Activated CD4-positive, alpha-beta T cell treated with anti-CD3 and anti-CD28 coated beads for 4 hours (primary cell): ENCODE results near the gene NATD1.

Experiments
- DNase-seq, 2 donors: peaks; one replicate each; pipeline ENCODE4 v3.0.0-alpha.2; 2020

Gene NATD1

DNA sequence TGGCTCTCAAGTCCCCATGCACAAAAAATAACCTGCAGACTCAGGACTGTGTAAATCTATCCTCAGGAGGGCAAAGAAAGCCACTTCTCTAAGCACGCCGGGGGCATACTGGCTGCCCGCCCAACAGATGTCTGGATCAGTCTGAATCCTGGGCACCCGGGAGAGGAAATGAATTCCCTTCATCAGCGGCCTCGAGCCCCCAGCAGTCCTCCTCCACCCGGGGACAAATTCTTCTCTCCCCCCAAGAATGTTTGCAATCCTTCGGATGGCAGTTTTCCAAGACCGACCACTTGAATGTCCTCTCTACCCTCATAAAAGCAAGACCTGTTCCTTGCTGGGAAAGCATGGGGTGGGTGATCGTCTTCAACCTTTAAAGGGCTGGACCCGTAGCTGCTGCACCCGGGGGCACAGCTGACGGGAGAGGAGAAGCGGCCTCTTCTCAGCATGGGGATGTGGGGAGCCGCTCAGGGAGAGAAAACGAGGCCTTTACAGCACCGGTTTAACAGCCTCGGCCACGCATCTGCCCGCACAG is 21.9 kb upstream of the NATD1 start:
- DNase-seq: no peak

DNA sequence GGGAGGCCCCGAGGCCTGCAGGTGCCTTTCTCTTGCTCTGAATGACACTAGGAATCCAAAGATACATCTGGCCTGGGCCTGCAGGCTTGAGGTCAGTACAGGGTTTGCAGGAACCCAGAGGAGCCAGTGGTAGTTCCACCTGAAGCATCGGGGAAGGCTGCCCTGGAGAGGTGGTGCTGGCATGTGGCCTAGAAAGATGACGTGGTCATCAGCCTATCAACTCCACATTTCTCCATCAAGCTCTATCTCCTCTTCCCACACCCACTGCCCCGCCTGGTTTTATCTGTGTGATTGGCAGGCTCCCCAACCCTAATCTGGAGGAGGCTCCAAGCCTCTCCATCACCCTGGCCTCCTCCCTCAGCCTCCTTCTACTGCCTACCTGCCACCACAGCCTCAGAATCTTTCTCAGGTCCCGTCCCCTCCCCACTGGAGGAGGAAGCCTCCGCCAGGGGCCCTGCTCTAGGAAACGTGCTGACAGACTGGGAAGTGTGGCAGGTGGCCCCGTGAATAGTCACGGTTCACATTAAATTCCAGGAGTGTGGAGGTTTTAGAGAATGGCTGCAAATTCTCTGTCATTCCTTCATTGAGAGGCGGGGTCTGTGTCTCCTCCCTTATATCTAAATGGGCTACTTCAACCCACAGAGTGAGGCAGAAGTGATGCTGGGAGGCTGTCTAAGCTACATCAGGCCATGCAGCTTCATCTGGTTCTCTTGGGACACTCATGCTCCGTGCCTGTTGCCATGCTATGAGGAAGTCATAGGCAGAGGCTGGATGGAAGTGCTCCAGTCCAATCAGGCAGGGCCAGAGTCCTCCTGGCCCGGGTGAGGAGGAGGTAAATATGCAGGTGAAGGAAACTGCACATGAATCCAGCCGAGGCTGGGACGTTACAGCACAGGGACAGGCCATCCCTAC is 19.9 kb upstream of the NATD1 start:
- no peak for DNase-seq

- no peak for DNase-seq
Measured at GRCh38 chr17:21272250-21272649, 19.0 kb upstream of the NATD1 start.

DNA sequence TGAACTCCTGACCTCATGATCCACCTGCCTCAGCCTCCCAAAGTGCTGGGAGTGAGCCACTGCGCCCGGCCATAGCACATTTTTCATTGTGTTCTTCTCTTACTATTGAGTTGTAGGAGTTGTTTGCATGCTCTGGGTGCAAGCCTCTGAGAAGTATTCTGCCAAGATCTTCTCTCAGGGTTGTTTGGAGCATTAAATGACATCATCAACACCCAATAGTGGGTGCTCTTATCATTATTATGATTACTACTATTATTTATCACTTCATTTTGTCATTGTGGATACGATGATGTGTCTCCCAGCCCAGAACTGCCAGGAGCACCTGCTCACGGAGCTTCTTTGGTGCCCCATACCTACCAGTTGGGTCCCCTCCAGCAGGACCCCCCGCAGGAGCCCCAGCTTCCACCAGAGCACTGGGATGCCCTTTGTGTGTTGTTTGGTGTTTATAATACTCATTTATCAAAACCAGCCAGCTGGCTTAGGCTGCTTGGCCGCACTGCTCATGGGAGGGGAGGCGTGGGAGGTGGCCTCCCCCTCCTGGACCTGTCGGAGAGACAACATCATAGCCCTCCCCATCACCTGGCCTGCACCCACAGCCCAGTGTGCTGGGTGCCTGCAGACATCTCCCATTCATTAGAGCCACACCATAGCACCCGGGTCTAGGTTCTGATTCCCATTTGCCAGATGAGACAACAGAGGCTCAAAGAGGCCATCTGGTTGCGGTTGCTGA is 18.4 kb upstream of the NATD1 start:
- DNase-seq: no peak

DNA sequence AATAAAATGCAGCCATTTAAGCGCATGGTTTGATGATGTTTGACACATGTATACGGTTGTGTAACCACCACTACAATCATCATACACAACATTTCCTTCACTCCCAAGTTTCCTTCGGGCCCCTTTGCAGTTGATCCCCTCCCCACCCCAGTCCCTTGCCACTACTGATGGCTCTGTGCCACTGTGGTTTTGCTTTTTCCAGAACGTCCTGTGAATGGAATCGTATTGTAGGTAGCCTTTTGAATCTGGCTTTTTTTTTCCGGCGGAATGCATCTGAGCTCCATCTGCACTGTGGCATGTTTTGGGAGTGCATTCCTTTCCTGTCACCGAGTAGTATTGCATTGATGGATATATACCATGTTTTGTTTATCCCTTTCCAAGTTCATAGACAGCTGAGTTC is 16.2 kb upstream of the NATD1 start:
- DNase-seq: no peak

DNA sequence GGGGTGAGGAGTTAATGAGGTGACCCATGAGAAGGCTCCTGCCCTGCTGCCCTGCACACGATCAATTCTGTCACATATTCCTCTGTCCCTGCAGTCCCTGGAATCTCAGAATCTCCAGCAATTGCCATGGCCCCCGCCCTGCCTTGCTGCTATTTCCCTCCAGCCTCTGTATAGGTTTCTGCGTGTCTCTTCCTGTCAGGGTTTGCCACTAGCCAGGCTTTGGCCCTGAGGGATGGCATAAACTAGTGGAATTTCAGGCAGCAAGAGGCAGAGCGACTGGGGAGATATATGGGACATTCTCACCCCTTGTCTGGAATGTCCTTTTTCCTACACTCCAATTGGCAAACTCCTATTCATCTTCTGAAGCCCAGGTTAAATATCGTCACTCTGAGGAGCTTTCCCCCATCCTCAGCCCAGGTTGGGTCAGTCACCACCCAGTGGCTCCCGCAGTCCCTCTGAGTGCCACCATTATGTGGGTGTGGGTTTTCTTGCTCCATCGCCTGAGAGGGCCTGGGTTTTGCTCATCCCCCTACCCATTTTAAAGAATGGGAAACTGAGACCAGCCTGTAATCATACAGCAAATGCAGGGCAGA is 15.5 kb upstream of the NATD1 start:
- no peak for DNase-seq

GRCh38 chr17:21263376-21263775 is 10.2 kb upstream of the NATD1 start:
- no peak for DNase-seq

GRCh38 chr17:21262259-21262993 is 9.2 kb upstream of the NATD1 start:
- no peak for DNase-seq

- no peak for DNase-seq
Measured at GRCh38 chr17:21258593-21258992, 5.4 kb upstream of the NATD1 start.

DNA sequence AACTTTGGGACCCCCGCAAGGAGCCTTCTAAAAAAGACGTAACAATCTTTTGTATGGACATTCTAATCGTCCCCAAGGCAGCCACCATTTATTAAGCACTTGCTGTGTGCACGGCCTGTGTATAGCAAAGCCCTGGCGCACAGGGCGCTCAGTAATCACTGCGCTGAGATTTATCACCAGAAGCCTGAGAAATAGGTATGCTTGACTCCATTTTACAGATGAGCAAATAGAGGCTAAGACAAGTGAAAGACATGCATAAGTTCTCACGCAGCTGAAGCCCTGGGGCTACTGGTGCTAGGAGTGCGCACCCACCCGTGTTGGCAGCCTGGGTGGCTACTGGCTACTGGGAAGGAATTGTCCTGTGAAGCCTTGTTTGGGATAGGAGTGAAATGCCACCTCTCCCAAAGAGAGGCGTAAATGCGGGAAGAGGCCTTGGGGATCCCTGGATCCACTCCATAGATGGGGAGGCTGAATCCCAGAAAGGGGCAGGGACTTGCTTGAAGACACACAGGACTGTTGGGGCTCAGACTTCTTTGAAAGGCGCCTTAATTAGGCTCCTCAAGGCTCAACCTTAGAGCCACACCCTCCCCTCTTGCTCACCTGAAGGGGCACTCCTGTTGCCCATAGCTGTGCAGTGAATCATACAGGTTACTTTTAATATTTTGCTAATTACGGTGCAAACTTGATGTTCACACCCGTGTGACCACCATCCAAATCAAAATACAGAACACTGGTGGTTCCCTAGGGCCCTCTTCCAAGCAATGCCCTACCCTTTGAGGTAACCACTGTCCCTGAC is 634 bp upstream of the NATD1 start:
- no peak for DNase-seq

GRCh38 chr17:21252289-21252795 is 868 bp downstream of the NATD1 start:
- no peak for DNase-seq

- DNase-seq: no peak
Measured at GRCh38 chr17:21251337-21252010, 1.7 kb downstream of the NATD1 start.

DNA sequence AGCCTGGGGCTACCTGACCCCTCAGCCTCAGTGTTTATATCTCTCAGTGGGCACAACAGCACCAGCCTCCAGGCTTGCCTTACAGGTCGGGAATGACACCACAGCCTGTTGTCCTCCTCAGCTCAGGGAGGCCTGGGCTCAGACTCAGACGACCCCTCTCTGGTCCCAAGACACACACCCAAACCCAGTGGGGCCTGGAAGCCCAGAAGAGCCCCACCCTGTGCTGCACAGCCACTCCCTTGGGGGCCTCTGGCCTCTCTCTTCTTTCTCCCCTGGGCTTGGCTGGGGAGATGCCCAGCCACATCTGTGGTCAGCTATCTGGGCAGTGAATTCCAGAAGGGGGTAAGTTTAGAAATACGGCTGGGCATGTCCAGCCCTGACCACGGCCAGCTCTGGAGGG is 2.4 kb downstream of the NATD1 start:
- no peak for DNase-seq

GRCh38 chr17:21249920-21250703 is 3.1 kb downstream of the NATD1 start:
- no peak for DNase-seq

DNA sequence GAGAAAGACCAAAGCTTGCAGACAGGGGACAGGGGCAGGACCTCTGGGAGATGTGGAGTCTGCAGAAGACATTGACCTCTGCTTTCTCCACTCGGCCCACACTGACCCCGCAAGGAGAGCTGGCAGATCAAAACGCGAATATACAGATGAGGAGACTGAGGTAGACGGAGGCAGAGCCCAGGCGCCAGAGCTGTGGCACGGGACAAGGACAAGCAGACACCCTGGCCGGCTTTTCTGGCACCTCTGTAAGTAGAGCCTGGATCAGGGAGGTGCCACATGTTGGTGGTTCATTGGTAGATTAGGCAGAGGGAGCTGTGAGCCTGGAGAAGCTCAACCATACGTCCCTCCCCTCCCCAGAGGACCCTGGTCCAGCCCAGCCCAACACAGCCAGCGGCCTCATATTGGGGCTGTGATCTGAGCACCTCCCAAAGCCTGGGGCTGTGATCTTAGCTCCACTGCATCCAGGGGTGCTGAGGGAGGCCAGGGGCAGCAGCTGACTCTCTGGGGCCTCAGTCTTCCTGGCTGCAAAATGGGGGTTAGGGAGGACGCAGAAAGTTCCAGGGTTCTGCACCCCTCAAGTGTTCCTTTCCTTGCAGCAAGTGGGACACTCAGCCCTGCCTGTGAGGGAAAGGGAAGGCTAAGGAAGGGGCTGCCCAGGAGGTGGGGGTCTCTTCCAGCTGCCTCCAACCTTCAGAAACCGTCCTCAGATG is 4.0 kb downstream of the NATD1 start:
- no peak for DNase-seq

GRCh38 chr17:21248500-21248899 is 4.7 kb downstream of the NATD1 start:
- DNase-seq: no peak

- no peak for DNase-seq
Measured at GRCh38 chr17:21247552-21248258, 5.5 kb downstream of the NATD1 start.

DNA sequence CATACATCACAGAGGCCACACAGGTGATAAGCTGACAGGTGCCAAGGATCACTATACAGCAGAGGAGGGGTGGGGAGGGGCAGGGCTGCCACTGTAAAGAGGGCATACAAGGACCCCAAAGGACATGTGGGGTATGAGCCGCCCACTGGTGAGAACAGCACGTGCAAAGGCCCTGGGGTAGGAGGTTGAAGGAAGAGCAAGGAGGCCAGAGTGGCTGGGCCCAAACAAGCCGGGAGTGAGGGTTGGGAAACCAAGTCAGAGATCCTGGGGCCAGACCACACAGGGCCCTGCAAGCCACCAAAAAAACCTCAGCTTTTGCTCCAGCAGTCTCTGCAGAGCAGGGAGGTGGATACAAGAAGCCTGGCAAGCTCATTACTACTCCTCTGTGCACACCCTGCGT is 6.5 kb downstream of the NATD1 start:
- DNase-seq: no peak

DNA sequence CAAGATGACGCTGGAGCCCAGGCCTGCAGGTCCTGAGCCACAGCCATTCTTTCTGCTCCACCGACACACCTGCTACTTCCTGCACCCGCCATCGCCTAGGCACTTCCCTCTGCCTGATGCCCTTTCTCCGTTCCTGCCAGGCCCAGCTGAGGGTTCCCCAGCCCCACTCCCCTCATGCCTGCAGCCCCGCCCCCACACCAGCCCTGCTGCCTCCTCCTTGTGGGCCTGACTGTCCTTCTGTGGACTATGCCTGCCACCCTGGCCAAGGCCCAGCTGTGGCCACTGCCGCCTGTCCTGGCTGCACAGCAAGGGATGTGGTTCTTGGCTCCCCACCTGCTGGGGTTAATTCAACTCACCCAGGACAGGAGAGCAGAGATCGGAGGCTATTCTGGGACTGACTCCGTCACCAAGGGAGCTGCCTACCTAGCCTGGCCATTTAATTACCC is 7.5 kb downstream of the NATD1 start:
- DNase-seq: no peak
